ENCODE results near the gene GRIN3B.

Gene GRIN3B

DNA sequence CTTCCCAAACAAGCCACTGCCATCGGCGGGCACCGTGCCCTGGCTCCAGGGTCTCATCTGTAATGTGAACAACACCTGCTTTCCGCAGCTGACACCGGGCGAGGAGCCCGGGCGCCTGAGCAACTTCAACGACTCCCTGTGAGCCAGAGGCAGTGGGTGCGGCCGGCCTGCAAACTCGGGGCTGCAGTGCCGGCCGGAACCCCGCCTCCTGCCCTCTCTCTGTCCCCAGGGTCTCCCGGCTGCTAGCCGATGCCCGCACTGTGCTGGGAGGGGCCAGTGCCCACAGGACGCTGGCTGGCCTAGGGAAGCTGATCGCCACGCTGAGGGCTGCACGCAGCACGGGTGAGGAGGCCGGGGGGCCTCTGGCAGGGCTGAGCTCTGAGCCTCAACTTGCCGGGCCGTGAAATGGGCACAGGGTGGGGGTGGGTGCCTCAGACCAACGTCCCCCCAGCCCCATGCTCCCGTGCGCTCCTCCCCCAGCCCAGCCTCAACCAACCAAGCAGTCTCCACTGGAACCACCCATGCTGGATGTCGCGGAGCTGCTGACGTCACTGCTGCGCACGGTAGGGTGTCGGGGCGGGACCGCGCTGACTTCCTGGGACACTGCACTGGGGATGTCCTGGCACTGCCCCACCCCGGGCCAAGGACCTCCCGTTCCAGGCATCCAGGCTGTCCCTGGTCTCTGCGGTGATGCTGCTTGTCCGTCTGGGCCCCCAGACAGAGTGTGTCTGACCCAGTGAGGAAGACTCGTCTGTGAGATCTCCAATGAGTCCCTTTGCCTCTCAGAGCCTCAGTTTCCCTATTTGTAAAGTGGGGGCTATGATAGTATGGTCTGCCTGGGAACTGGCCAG lies 41.8 kb downstream of the GRIN3B start:
- DNase-seq (ENCODE audit: low read depth in 3 of 3) = no peak

DNA sequence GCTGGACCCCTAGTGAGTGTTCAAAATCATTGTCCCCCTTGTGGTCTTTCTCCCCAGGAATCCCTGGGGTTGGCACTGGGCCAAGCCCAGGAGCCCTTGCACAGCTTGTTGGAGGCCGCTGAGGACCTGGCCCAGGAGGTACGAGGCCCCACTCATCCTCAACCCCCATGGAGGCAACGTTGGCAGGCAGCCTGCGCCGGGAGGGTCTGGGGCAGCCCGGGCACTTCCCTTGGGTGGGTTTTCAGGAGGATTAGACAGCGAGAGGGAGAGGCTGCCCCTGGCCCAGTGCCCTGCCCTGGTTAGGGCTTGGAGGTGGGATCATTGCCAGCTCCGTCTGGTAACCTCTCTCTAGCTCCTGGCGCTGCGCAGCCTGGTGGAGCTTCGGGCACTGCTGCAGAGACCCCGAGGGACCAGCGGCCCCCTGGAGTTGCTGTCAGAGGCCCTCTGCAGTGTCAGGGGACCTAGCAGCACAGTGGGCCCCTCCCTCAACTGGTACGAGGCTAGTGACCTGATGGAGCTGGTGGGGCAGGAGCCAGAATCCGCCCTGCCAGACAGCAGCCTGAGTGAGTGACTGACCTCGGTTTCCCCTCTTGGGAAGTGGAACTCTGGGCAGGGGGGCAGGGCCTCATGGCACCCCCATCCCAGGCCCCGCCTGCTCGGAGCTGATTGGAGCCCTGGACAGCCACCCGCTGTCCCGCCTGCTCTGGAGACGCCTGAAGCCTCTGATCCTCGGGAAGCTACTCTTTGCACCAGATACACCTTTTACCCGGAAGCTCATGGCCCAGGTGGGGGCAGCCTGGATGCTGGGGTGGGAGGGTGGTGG lies 42.7 kb downstream of the GRIN3B start:
- no peak for DNase-seq (ENCODE audit: low read depth in 3 of 3)

DNA sequence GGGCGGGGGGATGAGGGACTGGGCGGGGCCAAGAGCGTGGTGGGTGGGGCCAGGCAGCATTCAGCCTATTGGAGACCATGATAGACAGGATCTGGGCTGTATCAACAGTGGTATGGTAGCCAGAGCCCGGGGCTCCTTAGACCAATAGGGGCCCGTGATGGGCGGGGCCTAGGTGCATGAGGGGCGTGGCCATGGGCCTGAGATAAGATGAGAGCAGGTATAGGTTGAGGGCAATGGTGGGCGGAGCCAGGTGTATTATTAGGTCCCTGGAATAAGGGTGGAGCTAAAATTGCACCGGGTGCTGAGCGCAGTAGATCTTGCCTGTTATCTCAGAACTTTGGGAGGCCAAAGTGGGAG lies 45.0 kb downstream of the GRIN3B start:
- peak in 1 of 3 experiments; percentile 76 for DNase-seq (ENCODE audit: low read depth in 3 of 3)

- no peak for DNase-seq (ENCODE audit: low read depth in 3 of 3)
These were observed 46.0 kb downstream of the GRIN3B start for GRCh38 chr19:1046117-1046626.

DNA sequence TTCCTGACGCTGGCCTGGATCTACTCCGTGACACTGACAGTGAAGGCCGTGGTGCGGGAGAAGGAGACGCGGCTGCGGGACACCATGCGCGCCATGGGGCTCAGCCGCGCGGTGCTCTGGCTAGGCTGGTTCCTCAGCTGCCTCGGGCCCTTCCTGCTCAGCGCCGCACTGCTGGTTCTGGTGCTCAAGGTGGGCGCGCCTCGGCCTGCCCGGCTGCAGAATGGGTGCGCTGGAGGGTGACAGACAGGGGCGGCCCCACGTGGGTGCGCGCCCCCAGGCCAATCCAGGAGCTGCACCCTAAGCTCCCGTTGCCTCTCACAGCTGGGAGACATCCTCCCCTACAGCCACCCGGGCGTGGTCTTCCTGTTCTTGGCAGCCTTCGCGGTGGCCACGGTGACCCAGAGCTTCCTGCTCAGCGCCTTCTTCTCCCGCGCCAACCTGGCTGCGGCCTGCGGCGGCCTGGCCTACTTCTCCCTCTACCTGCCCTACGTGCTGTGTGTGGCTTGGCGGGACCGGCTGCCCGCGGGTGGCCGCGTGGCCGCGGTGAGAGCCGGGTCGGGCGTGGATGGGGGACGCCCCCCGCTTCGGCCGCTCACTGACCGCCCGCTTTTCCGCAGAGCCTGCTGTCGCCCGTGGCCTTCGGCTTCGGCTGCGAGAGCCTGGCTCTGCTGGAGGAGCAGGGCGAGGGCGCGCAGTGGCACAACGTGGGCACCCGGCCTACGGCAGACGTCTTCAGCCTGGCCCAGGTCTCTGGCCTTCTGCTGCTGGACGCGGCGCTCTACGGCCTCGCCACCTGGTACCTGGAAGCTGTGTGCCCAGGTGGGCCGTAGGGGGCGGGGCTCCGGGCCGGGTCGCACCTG lies 46.8 kb downstream of the GRIN3B start:
- DNase-seq (ENCODE audit: low read depth in 3 of 3) = no peak

- no peak for DNase-seq (ENCODE audit: low read depth in 3 of 3)
These were observed 47.5 kb downstream of the GRIN3B start for GRCh38 chr19:1047696-1048147.

GRCh38 chr19:1049106-1049505 lies 48.9 kb downstream of the GRIN3B start:
- no peak for DNase-seq (ENCODE audit: low read depth in 3 of 3)

GRCh38 chr19:1049800-1050199 lies 49.6 kb downstream of the GRIN3B start:
- no peak for DNase-seq (ENCODE audit: low read depth in 3 of 3)

GRCh38 chr19:1050989-1051788 lies 51.0 kb downstream of the GRIN3B start:
- no peak for DNase-seq (ENCODE audit: low read depth in 3 of 3)

DNA sequence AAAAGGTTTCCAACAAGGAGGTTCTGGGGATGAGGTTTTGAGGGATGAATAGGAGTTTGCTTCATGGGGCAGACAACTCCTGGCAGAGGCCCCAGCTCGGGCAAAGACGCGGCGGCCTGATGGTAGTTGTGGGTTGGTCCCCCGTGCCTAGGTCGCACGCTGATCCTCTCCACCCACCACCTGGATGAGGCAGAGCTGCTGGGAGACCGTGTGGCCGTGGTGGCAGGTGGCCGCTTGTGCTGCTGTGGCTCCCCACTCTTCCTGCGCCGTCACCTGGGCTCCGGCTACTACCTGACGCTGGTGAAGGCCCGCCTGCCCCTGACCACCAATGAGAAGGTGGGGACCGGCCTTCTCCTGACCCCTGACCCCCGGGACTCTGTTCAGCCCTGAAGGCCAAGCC lies 51.6 kb downstream of the GRIN3B start:
- no peak for DNase-seq (ENCODE audit: low read depth in 3 of 3)

GRCh38 chr19:1052349-1052975 lies 52.2 kb downstream of the GRIN3B start:
- no peak for DNase-seq (ENCODE audit: low read depth in 3 of 3)

DNA sequence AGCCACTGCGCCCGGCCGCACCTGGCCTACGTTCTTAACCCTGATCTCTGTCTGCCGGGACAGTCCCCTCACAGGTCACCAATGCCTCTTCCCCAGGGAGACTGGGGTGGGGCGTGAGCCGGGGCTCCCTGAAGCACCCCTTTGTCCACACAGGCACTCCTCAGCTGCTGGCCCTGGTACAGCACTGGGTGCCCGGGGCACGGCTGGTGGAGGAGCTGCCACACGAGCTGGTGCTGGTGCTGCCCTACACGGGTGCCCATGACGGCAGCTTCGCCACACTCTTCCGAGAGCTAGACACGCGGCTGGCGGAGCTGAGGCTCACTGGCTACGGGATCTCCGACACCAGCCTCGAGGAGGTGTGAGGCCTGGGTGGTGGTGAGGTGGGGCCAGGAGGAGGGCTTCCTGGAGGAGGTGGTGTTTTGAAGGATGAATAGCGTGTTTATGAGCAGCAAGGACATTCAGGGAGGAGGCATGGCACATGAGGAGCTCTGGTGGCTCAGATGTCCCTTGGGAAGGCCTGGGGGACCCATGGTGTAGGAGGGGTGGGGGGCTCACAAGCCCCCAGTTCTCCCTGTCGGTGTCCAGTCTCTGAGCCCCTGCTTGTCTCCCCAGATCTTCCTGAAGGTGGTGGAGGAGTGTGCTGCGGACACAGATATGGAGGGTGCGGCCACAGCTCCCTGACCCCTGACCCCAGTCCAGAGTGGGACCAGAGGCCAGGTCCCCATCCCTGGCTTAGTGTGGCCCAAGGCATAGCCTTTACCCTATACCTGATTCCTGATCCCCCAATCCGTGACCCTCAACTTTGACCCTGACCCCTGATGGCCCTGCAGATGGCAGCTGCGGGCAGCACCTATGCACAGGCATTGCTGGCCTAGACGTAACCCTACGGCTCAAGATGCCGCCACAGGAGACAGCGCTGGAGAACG lies 53.2 kb downstream of the GRIN3B start:
- no peak for DNase-seq (ENCODE audit: low read depth in 3 of 3)

DNA sequence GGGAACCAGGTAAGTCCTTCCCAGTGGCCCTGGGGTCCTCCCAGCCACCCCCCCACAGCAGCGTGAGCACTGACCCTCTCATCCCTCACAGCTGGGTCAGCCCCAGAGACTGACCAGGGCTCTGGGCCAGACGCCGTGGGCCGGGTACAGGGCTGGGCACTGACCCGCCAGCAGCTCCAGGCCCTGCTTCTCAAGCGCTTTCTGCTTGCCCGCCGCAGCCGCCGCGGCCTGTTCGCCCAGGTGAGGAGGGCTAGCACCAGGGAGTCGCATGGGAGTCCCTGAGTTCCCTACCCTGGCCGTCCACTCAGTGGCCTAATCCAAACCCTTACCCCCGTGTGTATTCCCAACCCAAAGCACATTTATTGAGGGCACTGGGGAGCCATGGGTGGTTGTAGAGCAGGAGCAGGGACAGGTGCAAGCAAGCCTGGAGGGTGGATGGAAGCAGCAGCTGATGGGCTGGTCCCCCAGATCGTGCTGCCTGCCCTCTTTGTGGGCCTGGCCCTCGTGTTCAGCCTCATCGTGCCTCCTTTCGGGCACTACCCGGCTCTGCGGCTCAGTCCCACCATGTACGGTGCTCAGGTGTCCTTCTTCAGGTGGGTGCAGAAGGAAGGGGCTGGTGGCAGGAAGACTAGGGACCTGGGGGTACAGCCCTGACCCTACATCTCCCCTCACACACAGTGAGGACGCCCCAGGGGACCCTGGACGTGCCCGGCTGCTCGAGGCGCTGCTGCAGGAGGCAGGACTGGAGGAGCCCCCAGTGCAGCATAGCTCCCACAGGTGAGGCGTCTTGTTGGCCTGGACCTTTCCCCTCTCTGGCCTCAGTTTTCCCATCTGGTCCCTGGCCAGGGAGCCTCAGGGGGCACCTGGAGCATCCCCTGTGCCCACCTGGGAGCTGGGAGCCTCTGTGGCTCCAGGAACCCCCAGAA lies 54.1 kb downstream of the GRIN3B start:
- no peak for DNase-seq (ENCODE audit: low read depth in 3 of 3)

DNA sequence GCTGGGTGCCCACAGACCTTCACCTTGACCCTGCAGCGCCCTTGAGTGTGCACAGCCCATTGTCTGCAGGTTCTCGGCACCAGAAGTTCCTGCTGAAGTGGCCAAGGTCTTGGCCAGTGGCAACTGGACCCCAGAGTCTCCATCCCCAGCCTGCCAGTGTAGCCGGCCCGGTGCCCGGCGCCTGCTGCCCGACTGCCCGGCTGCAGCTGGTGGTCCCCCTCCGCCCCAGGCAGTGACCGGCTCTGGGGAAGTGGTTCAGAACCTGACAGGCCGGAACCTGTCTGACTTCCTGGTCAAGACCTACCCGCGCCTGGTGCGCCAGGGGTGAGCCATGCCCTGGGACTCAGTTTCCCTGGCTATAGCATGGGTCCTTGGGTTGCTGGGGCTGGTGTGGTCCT lies 54.8 kb downstream of the GRIN3B start:
- no peak for DNase-seq (ENCODE audit: low read depth in 3 of 3)

DNA sequence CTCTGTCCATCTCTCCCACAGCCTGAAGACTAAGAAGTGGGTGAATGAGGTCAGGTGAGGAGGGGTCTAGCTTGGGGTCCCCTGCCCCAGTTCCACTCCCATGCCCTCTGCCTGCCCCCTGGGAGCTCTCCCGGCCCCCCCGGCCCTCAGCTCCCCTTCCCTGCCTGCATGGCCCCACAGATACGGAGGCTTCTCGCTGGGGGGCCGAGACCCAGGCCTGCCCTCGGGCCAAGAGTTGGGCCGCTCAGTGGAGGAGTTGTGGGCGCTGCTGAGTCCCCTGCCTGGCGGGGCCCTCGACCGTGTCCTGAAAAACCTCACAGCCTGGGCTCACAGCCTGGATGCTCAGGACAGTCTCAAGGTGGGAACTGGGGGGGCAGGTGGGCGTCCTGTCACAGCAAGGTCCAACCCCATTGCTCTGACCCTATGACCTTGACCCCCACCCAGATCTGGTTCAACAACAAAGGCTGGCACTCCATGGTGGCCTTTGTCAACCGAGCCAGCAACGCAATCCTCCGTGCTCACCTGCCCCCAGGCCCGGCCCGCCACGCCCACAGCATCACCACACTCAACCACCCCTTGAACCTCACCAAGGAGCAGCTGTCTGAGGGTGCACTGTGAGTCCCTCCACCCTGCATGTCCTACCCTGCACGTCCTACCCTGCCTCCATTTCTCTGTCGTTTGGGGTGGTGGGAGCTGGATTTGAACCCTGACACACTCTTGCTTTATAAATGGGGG lies 55.8 kb downstream of the GRIN3B start:
- DNase-seq (ENCODE audit: low read depth in 3 of 3) = no peak

- no peak for DNase-seq (ENCODE audit: low read depth in 3 of 3)
These were observed 57.1 kb downstream of the GRIN3B start for GRCh38 chr19:1057176-1057855.

GRCh38 chr19:1058112-1058511 lies 57.9 kb downstream of the GRIN3B start:
- no peak for DNase-seq (ENCODE audit: low read depth in 3 of 3)

Data from stimulated activated CD4-positive, alpha-beta T cell treated with anti-CD3 and anti-CD28 coated beads, TNF-alpha, amount 100 ng/mL, for 24 hours (primary cell).